ENCODE data around the gene GLIS2. TPM values are rescaled to one million over a fixed set of nuclear protein-coding genes. Genes with fewer than 3 reads are reported as not detected.

GLIS2 gene
- total and polyA plus RNA-seq, 4 donors, result 12.3 to 72.6 (median 29.3) TPM

- Histone ChIP-seq H3K4me1 (ENCODE audit: control insufficient read depth in 1 of 2, insufficient read depth in 2 of 2, low read length in 2 of 2) (no peaks in the 10 kb centered on the region), H3K9me3 (ENCODE audit: control insufficient read depth, low read length) (no peaks in the 10 kb centered on the region), H3K27me3 (ENCODE audit: control insufficient read depth in 1 of 2, insufficient read depth in 2 of 2, low read length in 1 of 2) (no peaks in the 10 kb centered on the region), H3K4me3 (ENCODE audit: low read length in 2 of 2) (no peak overlapping the region), H3K36me3 (ENCODE audit: control insufficient read depth in 1 of 2, insufficient read depth in 2 of 2, low read length in 1 of 2) (no peaks in the 10 kb centered on the region), H3K27ac (ENCODE audit: low read depth in 1 of 2, low read length in 2 of 2) (no peak overlapping the region)
- DNase-seq, result no peak
- intact Hi-C loops (cut with DNase I), result no loop called here
- no peak for ATAC-seq (ENCODE audit: low FRiP score)
- whole genome bisulfite sequencing, 2 donors, result 70 to 72% methylated on average over 6 of the region's 6 CpGs
Measured at GRCh38 chr16:4275861-4276260, 40.0 kb upstream of the GLIS2 start.

- H3K27ac ChIP-seq (ENCODE audit: low read depth in 1 of 2, low read length in 2 of 2), result no peak overlapping the region
- no peaks in the 10 kb centered on the region for H3K4me1 ChIP-seq (ENCODE audit: control insufficient read depth in 1 of 2, insufficient read depth in 2 of 2, low read length in 2 of 2)
- no peaks in the 10 kb centered on the region for H3K9me3 ChIP-seq (ENCODE audit: control insufficient read depth, low read length)
- DNase-seq, result no peak
- H3K36me3 ChIP-seq (ENCODE audit: control insufficient read depth in 1 of 2, insufficient read depth in 2 of 2, low read length in 1 of 2), result no peaks in the 10 kb centered on the region
- no peak for ATAC-seq (ENCODE audit: low FRiP score)
- intact Hi-C loops (cut with DNase I), result no loop called here
- 96 to 97% methylated on average over 2 of the region's 2 CpGs for WGBS, 2 donors
- no peak overlapping the region for H3K4me3 ChIP-seq (ENCODE audit: low read length in 2 of 2)
- no peaks in the 10 kb centered on the region for H3K27me3 ChIP-seq (ENCODE audit: control insufficient read depth in 1 of 2, insufficient read depth in 2 of 2, low read length in 1 of 2)
Measured at GRCh38 chr16:4277987-4278513, 37.8 kb upstream of the GLIS2 start.

- Histone ChIP-seq H3K4me1 (ENCODE audit: control insufficient read depth in 1 of 2, insufficient read depth in 2 of 2, low read length in 2 of 2) (no peaks in the 10 kb centered on the region), H3K27ac (ENCODE audit: low read depth in 1 of 2, low read length in 2 of 2) (no peak overlapping the region), H3K4me3 (ENCODE audit: low read length in 2 of 2) (no peak overlapping the region), H3K9me3 (ENCODE audit: control insufficient read depth, low read length) (no peaks in the 10 kb centered on the region), H3K36me3 (ENCODE audit: control insufficient read depth in 1 of 2, insufficient read depth in 2 of 2, low read length in 1 of 2) (no peaks in the 10 kb centered on the region), H3K27me3 (ENCODE audit: control insufficient read depth in 1 of 2, insufficient read depth in 2 of 2, low read length in 1 of 2) (no peaks in the 10 kb centered on the region)
- intact Hi-C loops (cut with DNase I), result no loop called here
- WGBS, 2 donors, result 93 to 98% methylated on average over 2 of the region's 2 CpGs
- no peak for ATAC-seq (ENCODE audit: low FRiP score)
- DNase-seq, result no peak
Measured at GRCh38 chr16:4280625-4281024, 35.2 kb upstream of the GLIS2 start.

GRCh38 chr16:4283441-4283840 is 32.4 kb upstream of the GLIS2 start:
- no peak for ATAC-seq (ENCODE audit: low FRiP score)
- Histone ChIP-seq H3K4me1 (ENCODE audit: control insufficient read depth in 1 of 2, insufficient read depth in 2 of 2, low read length in 2 of 2) (no peaks in the 10 kb centered on the region), H3K9me3 (ENCODE audit: control insufficient read depth, low read length) (no peaks in the 10 kb centered on the region), H3K36me3 (ENCODE audit: control insufficient read depth in 1 of 2, insufficient read depth in 2 of 2, low read length in 1 of 2) (no peaks in the 10 kb centered on the region), H3K27me3 (ENCODE audit: control insufficient read depth in 1 of 2, insufficient read depth in 2 of 2, low read length in 1 of 2) (no peaks in the 10 kb centered on the region), H3K27ac (ENCODE audit: low read depth in 1 of 2, low read length in 2 of 2) (no peak overlapping the region), H3K4me3 (ENCODE audit: low read length in 2 of 2) (no peak overlapping the region)
- intact Hi-C loops (cut with DNase I), result no loop called here
- DNase-seq, result no peak
- 77% methylated on average over 8 of the region's 8 CpGs for WGBS, 2 donors

GRCh38 chr16:4283939-4284338 is 31.9 kb upstream of the GLIS2 start:
- WGBS, 2 donors, result 81 to 87% methylated on average over 2 of the region's 2 CpGs
- DNase-seq (no peak), ATAC-seq (ENCODE audit: low FRiP score) (no peak)
- intact Hi-C loops (cut with DNase I), result no loop called here
- H3K27ac ChIP-seq (ENCODE audit: low read depth in 1 of 2, low read length in 2 of 2), result no peak overlapping the region
- no peak overlapping the region for H3K4me3 ChIP-seq (ENCODE audit: low read length in 2 of 2)
- no peaks in the 10 kb centered on the region for H3K9me3 ChIP-seq (ENCODE audit: control insufficient read depth, low read length)
- no peaks in the 10 kb centered on the region for H3K36me3 ChIP-seq (ENCODE audit: control insufficient read depth in 1 of 2, insufficient read depth in 2 of 2, low read length in 1 of 2)
- no peaks in the 10 kb centered on the region for H3K4me1 ChIP-seq (ENCODE audit: control insufficient read depth in 1 of 2, insufficient read depth in 2 of 2, low read length in 2 of 2)
- no peaks in the 10 kb centered on the region for H3K27me3 ChIP-seq (ENCODE audit: control insufficient read depth in 1 of 2, insufficient read depth in 2 of 2, low read length in 1 of 2)

GRCh38 chr16:4285167-4285566 is 30.7 kb upstream of the GLIS2 start:
- WGBS, 2 donors, result 81 to 83% methylated on average over 10 of the region's 10 CpGs
- DNase-seq (no peak), ATAC-seq (ENCODE audit: low FRiP score) (no peak)
- H3K36me3 ChIP-seq (ENCODE audit: control insufficient read depth in 1 of 2, insufficient read depth in 2 of 2, low read length in 1 of 2), result no peaks in the 10 kb centered on the region
- H3K27me3 ChIP-seq (ENCODE audit: control insufficient read depth in 1 of 2, insufficient read depth in 2 of 2, low read length in 1 of 2), result no peaks in the 10 kb centered on the region
- no peaks in the 10 kb centered on the region for H3K9me3 ChIP-seq (ENCODE audit: control insufficient read depth, low read length)
- no peak overlapping the region for H3K27ac ChIP-seq (ENCODE audit: low read depth in 1 of 2, low read length in 2 of 2)
- no peak overlapping the region for H3K4me3 ChIP-seq (ENCODE audit: low read length in 2 of 2)
- H3K4me1 ChIP-seq (ENCODE audit: control insufficient read depth in 1 of 2, insufficient read depth in 2 of 2, low read length in 2 of 2), result no peaks in the 10 kb centered on the region
- intact Hi-C loops (cut with DNase I), result no loop called here

GRCh38 chr16:4288148-4288921 is 27.5 kb upstream of the GLIS2 start:
- Histone ChIP-seq H3K4me1 (ENCODE audit: control insufficient read depth in 1 of 2, insufficient read depth in 2 of 2, low read length in 2 of 2) (no peaks in the 10 kb centered on the region), H3K36me3 (ENCODE audit: control insufficient read depth in 1 of 2, insufficient read depth in 2 of 2, low read length in 1 of 2) (no peaks in the 10 kb centered on the region), H3K27me3 (ENCODE audit: control insufficient read depth in 1 of 2, insufficient read depth in 2 of 2, low read length in 1 of 2) (no peaks in the 10 kb centered on the region), H3K27ac (ENCODE audit: low read depth in 1 of 2, low read length in 2 of 2) (no peak overlapping the region), H3K4me3 (ENCODE audit: low read length in 2 of 2) (no peak overlapping the region), H3K9me3 (ENCODE audit: control insufficient read depth, low read length) (no peaks in the 10 kb centered on the region)
- ATAC-seq (ENCODE audit: low FRiP score) (peak; percentile 80), DNase-seq (peak; percentile 77 to 94)
- WGBS, 2 donors, result 14 to 15% methylated on average over 22 of the region's 22 CpGs
- intact Hi-C loops (cut with DNase I), result loop anchor here in 1 of 2 donors (1.0 kb wide), 1 partner anchor 40 kb away; no protein-coding TSS in a partner anchor

- intact Hi-C loops (cut with DNase I), result loop anchor here in 1 of 2 donors (5.0 kb wide), 1 partner anchor 37 kb away; no protein-coding TSS in a partner anchor
- ATAC-seq (ENCODE audit: low FRiP score), result no peak
- WGBS, 2 donors, result 85 to 87% methylated on average over 8 of the region's 8 CpGs
- no peaks in the 10 kb centered on the region for H3K27me3 ChIP-seq (ENCODE audit: control insufficient read depth in 1 of 2, insufficient read depth in 2 of 2, low read length in 1 of 2)
- no peak overlapping the region for H3K4me3 ChIP-seq (ENCODE audit: low read length in 2 of 2)
- H3K9me3 ChIP-seq (ENCODE audit: control insufficient read depth, low read length), result no peaks in the 10 kb centered on the region
- H3K36me3 ChIP-seq (ENCODE audit: control insufficient read depth in 1 of 2, insufficient read depth in 2 of 2, low read length in 1 of 2), result no peaks in the 10 kb centered on the region
- H3K27ac ChIP-seq (ENCODE audit: low read depth in 1 of 2, low read length in 2 of 2), result peak overlapping the region in 1 of 2 donors; percentile 13
- peaks cover 0 to 3% of the 10 kb centered on the region in 2 donors for H3K4me1 ChIP-seq (ENCODE audit: control insufficient read depth in 1 of 2, insufficient read depth in 2 of 2, low read length in 2 of 2)
- no peak for DNase-seq
Measured at GRCh38 chr16:4290236-4290830, 25.5 kb upstream of the GLIS2 start.

Measured in aorta (tissue), 5 donors.